IMR-90 (cell line): ENCODE measurements around the gene TOB2.

Experiments used
- CEBPB ChIP-seq: IDR thresholded peaks from 2 replicates; pipeline ENCODE4 v1.6.1; 2012; ENCODE audit warnings: low read depth, low read length, improper control_type of control experiment
- MAFK ChIP-seq: IDR thresholded peaks from 2 replicates; pipeline ENCODE4 v1.6.1; 2012; ENCODE audit warnings: low read depth, low read length, improper control_type of control experiment
- MAZ ChIP-seq: IDR thresholded peaks from 2 replicates; pipeline ENCODE4 v1.6.1; 2012; ENCODE audit warnings: low read depth, mild to moderate bottlenecking, low read length, improper control_type of control experiment, moderate library complexity, borderline replicate concordance
- POLR2A ChIP-seq: IDR thresholded peaks from 2 replicates; pipeline ENCODE4 v1.6.1; 2012; ENCODE audit warnings: mild to moderate bottlenecking, low read depth, low read length
- RAD21 ChIP-seq: IDR thresholded peaks from 2 replicates; pipeline ENCODE4 v1.6.1; 2012; ENCODE audit warnings: low read length, improper control_type of control experiment
- SMC3 ChIP-seq: fragments of 150-350 bp; IDR thresholded peaks from 2 replicates; pipeline ENCODE4 v1.6.1; 2016; ENCODE audit warnings: low read depth, mild to moderate bottlenecking, antibody characterized with exemption, low read length, moderate library complexity
- USF2 ChIP-seq: fragments of 150-350 bp; IDR thresholded peaks from 2 replicates; pipeline ENCODE4 v1.6.1; 2017; ENCODE audit warnings: mild to moderate bottlenecking, antibody characterized with exemption, low read length, low read depth
- TF ChIP-seq, protein P1 (sequence below): conservative IDR thresholded peaks from 2 replicates; pipeline ENCODE4 v1.5.1; 2012; ENCODE audit warnings: mild to moderate bottlenecking, low read depth, low read length, improper control_type of control experiment

DNA sequence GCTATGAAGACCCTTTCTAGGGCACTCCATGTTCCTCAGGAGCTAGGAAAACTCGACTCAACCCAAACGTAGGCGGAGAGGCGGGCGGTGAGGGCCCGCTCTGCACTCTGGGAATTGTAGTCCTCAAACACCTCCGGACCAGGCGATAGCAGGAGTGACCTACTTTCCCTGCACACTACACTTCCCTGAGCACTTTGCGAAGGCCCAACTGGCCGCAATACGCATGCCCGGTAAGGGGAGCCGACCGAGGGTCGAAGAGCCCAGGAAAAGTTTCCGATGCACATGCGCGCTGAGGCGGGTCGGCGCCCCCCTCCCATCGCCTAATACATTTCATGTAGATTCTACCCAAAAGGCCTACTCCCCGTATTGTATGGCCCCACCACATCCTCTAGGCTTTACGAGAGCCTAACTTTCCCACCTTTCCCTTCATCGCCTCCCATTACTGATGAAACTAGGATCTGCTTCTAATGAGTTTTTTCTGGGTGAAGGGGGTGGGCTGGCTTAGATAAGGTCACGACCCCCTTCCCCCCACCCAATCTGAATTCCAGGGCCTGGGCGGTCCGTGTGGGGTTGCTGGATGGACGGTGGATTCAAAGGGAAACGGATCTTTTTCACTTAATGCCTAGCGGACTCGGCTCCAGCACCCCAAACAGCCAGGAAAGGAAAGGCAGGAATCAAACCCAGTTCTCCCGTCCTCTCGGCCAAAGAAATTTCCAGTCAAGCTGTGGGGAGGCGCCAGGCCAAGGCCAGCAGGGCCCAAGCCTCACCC lies 2.1 kb downstream of the TOB2 start:
- TF ChIP-seq MAZ (no peak), CEBPB (no peak), POLR2A (no peak; the same call in 1 of the 2 replicates), MAFK (no peak), USF2 (no peak; the same call in 1 of the 2 replicates), RAD21 (no peak), SMC3 (no peak)
- TF ChIP-seq, protein P1, sequence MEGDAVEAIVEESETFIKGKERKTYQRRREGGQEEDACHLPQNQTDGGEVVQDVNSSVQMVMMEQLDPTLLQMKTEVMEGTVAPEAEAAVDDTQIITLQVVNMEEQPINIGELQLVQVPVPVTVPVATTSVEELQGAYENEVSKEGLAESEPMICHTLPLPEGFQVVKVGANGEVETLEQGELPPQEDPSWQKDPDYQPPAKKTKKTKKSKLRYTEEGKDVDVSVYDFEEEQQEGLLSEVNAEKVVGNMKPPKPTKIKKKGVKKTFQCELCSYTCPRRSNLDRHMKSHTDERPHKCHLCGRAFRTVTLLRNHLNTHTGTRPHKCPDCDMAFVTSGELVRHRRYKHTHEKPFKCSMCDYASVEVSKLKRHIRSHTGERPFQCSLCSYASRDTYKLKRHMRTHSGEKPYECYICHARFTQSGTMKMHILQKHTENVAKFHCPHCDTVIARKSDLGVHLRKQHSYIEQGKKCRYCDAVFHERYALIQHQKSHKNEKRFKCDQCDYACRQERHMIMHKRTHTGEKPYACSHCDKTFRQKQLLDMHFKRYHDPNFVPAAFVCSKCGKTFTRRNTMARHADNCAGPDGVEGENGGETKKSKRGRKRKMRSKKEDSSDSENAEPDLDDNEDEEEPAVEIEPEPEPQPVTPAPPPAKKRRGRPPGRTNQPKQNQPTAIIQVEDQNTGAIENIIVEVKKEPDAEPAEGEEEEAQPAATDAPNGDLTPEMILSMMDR = no peak
